ENCODE results near the gene PLXNB2.

DNA sequence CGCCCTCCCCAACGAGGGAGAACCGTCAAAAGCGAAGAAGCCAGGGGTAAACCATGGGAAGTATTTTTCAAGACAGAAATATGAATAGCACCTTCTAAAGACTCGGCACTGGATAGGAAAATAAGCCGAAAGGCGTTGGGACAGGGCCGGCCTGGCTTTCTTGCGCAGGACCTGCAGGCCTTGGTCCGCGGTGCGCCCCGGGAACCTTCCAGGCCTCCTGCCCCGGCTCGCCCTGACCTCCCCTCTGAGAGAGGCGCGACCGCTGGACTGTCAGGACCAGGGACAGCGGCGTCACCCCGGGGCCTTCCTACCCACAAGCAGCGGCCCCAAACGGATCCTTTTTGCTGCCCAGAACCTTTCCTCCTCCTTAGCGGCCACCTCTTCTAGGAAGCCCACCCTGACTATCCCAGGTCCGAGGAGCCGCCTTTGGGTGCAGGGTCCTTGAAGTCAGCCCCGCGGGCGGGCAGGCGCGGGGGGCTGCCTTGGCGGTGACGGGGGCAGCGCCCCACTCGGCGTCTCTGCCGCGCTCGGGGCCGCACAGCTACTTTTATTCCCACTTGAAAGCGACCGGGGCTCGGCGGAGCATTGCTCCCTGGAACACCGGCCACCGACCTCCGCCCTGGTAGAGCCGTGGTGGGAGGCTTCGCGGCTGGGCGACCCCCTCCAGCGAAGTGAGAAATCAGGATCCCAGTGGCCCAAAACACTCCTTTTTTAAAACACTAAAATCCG lies 36.6 kb downstream of the PLXNB2 start:
- no peak for TF ChIP-seq TAF1 (IDR thresholded peaks at IDR 0.05; ENCODE audit: low read depth, low read length)
- no peak for TF ChIP-seq POLR2A (IDR thresholded peaks at IDR 0.05; ENCODE audit: low read depth, low read length)
- TF ChIP-seq PAX5 (IDR thresholded peaks at IDR 0.05; ENCODE audit: insufficient read depth, low read length, severe bottlenecking) = no peak
- TF ChIP-seq POLR2AphosphoS5 (IDR thresholded peaks at IDR 0.05; ENCODE audit: low read depth, low read length) = no peak
- no peak for TF ChIP-seq SPI1 (IDR thresholded peaks at IDR 0.05; ENCODE audit: low read depth, low read length)
- TF ChIP-seq POU2F2 (IDR thresholded peaks at IDR 0.05; ENCODE audit: low read depth, low read length) = no peak

Measured in GM12891 (cell line).